ENCODE measurements around the gene ITFG1. TPM values are rescaled to one million over a fixed set of nuclear protein-coding genes. Genes with fewer than 3 reads are reported as not detected.

Gene ITFG1
- total and polyA plus RNA-seq, 2 of the 13 experiments (the other 11 are each of a cell fraction or from before 2014, with no cell fraction given) = 74.5 to 150 TPM

- no peak for TF ChIP-seq ZNF576 (CRISPR knock-in tag; IDR thresholded peaks at IDR 0.05)
- TF ChIP-seq HBP1 (CRISPR knock-in tag; IDR thresholded peaks at IDR 0.05; ENCODE audit: low read depth) = peak; percentile 50; the same call in 1 of the 2 replicates
- peak; percentile 84; the same call in 1 of the 2 replicates for TF ChIP-seq STAT6 (CRISPR knock-in tag; IDR thresholded peaks at IDR 0.05; ENCODE audit: borderline replicate concordance)
- no peak for TF ChIP-seq ZNF407 (CRISPR knock-in tag; IDR thresholded peaks at IDR 0.05; ENCODE audit: not compliant biosample characterization)
- 0 out of 2 replicates have a peak, but pooled peaks have one; percentile 33 for TF ChIP-seq SP140L (CRISPR knock-in tag; IDR thresholded peaks at IDR 0.05; ENCODE audit: borderline replicate concordance)
- no peak; the same call in 1 of the 2 replicates for TF ChIP-seq MAF1 (CRISPR knock-in tag; IDR thresholded peaks at IDR 0.05; ENCODE audit: borderline replicate concordance)
- TF ChIP-seq JUND (CRISPR knock-in tag; IDR thresholded peaks at IDR 0.05) = no peak
- TF ChIP-seq POLR2AphosphoS2 (IDR thresholded peaks at IDR 0.05; ENCODE audit: low read depth, low read length) = no peak
- TF ChIP-seq MXD3 (CRISPR knock-in tag; IDR thresholded peaks at IDR 0.05) = no peak; the same call in 1 of the 2 replicates
- peak; percentile 89; the same call in 1 of the 2 replicates for TF ChIP-seq HOXD1 (CRISPR knock-in tag; IDR thresholded peaks at IDR 0.05)
- peak; percentile 64 for TF ChIP-seq DBP (CRISPR knock-in tag; IDR thresholded peaks at IDR 0.05; ENCODE audit: not compliant biosample characterization)
- no peak for TF ChIP-seq SMARCE1 (IDR thresholded peaks at IDR 0.05; ENCODE audit: borderline replicate concordance)
- peak; percentile 97 for TF ChIP-seq RBFOX2 (IDR thresholded peaks at IDR 0.05; ENCODE audit: low read depth, low read length)
Observed at GRCh38 chr16:47460711-47461597, at the start of gene ITFG1, which contains the start of gene PHKB (continued).

Measured in HepG2 (cell line).